ENCODE results near the gene TTC31. TPM values are rescaled to one million over a fixed set of nuclear protein-coding genes. Genes with fewer than 3 reads are reported as not detected.

TTC31 gene
- total and polyA plus RNA-seq, 2 experiments from 2014 or later, result 15.9 to 20.4 TPM

GRCh38 chr2:74524005-74524404, 41.1 kb downstream of the TTC31 start:
- Histone ChIP-seq H3K9ac (no peak overlapping the region), H3K9me2 (ENCODE audit: insufficient read depth) (no peaks in the 10 kb centered on the region), H3K9me3 (ENCODE audit: low read depth) (no peaks in the 10 kb centered on the region), H3F3A (ENCODE audit: insufficient read depth) (no peaks in the 10 kb centered on the region), H3K4me3 (no peak overlapping the region), H3K36me3 (ENCODE audit: low read depth) (0 out of 2 replicates have a peak, but pooled peaks cover 11% of the 10 kb centered on the region), H3K27ac (no peak overlapping the region), H3K4me2 (ENCODE audit: unreplicated experiment) (no peak overlapping the region), H3K4me1 (ENCODE audit: insufficient read depth) (peaks cover 7% of the 10 kb centered on the region), H3K79me2 (ENCODE audit: insufficient read depth) (peaks cover 23% of the 10 kb centered on the region), H3K27me3 (replicated peaks; ENCODE audit: insufficient read depth) (peaks cover 11% of the 10 kb centered on the region), H4K20me1 (ENCODE audit: insufficient read depth) (no peaks in the 10 kb centered on the region), H2AFZ (no peak overlapping the region)
- in situ Hi-C loops (cut with MboI), result no loop called here
- 60 to 63% methylated on average over 9 of the region's 9 CpGs for WGBS, 2 experiments (ENCODE audit: low coverage in 1 of 2, low lambda C conversion rate in 2 of 2, missing lambda C conversion rate in 2 of 2)
- no peak for TF ChIP-seq EZH2 (IDR thresholded peaks at IDR 0.05; ENCODE audit: insufficient read depth, poor library complexity, severe bottlenecking)
- TF ChIP-seq EZH2phosphoT487 (IDR thresholded peaks at IDR 0.05; ENCODE audit: insufficient read depth, low read depth), result no peak
- DNase-seq, result no peak

DNA sequence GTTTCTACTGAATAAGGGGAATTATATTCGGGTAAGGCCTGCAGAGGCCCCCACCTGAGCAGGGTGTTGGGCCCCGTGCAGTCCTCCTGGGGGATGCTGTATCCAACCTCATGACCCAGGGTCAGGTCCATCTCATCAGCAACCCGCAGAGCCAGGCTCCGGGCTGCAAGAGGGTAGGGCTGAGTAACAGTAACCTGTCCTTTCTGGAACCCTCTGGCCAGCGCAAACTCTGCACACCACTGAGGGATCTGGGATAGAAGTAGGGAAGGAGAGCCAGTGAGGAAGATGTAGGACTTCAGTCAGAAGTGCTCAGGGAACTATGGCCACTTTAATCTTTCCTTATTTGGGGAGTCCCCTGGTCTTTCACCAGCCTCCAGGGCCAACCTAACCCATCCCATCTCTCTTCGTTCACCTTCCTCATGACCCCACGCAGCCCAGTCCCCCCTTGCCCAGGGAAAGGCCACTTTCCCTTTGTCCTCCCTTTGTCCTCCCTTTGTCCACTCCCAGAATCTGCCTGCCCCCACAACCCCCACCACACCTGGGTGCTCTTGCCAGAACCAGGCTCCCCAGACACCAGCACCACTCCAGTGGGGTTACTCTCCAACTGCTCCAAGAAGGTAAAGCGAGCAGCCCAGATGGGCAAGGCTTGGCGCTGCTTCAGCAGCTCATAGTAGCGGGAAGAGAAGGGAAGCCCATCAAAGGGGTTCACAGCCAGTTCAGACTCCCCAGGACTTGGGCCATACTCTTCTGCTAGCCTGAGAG, 42.3 kb downstream of the TTC31 start:
- H3K9me3 ChIP-seq (ENCODE audit: low read depth), result no peaks in the 10 kb centered on the region
- no peak overlapping the region for H2AFZ ChIP-seq
- 79 to 80% methylated on average over 10 of the region's 10 CpGs for WGBS, 2 experiments (ENCODE audit: low coverage in 1 of 2, low lambda C conversion rate in 2 of 2, missing lambda C conversion rate in 2 of 2)
- H3K4me1 ChIP-seq (ENCODE audit: insufficient read depth), result peaks cover 7% of the 10 kb centered on the region
- no peaks in the 10 kb centered on the region for H3K9me2 ChIP-seq (ENCODE audit: insufficient read depth)
- no peak overlapping the region for H3K4me3 ChIP-seq
- H3K79me2 ChIP-seq (ENCODE audit: insufficient read depth), result peaks cover 30% of the 10 kb centered on the region
- no peaks in the 10 kb centered on the region for H3K27me3 ChIP-seq (replicated peaks; ENCODE audit: insufficient read depth)
- no peak overlapping the region for H3K4me2 ChIP-seq (ENCODE audit: unreplicated experiment)
- TF ChIP-seq EZH2 (IDR thresholded peaks at IDR 0.05; ENCODE audit: insufficient read depth, poor library complexity, severe bottlenecking) (no peak), EZH2phosphoT487 (IDR thresholded peaks at IDR 0.05; ENCODE audit: insufficient read depth, low read depth) (no peak)
- 0 out of 2 replicates have a peak, but pooled peaks cover 11% of the 10 kb centered on the region for H3K36me3 ChIP-seq (ENCODE audit: low read depth)
- no peak for DNase-seq
- no peaks in the 10 kb centered on the region for H3F3A ChIP-seq (ENCODE audit: insufficient read depth)
- H4K20me1 ChIP-seq (ENCODE audit: insufficient read depth), result no peaks in the 10 kb centered on the region
- no peak overlapping the region for H3K9ac ChIP-seq
- in situ Hi-C loops (cut with MboI), result no loop called here
- H3K27ac ChIP-seq, result no peak overlapping the region

DNA sequence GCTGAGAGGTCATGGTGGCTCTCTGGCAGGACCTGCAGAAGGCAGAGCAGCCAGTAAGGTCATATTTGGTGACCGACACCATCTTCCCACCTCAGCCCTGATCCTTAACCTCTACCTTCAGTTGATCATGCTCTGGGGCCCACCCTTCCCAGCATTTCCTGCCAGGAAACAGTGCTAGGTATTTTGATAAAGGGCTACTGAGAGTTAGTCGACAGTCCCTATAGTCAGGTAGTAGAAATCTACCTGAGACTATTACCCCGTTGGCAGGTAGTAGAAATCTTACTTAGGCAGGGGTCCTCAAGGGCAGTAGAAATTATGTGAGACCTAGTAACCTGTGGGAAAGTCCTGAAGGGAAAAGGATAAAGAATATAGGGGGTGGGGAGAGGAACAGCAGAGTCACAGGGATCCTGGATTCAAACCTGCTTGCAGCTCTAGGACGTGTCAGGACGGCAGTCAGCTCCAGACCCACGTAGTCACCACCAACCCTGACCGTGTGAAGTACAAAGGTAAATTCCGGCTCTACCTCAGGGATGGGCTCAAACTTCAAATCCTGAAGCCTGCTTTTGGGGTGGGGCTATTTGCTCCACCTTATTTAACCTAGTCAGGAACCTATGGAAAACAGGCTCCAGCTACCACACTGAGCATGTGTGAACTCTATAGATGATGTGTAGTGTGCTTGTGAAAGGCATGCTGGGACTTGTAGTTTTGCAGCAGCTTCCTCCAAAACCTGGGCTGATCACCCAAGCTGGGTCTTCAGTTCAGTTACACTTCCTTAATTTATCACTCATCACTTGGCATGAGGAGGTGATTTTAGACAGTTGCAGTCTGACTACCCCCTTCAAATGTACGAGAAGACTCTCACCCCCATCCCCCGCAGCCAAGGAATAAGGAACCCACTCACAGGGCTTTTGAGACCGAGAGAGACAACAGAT, 43.1 kb downstream of the TTC31 start, which contains the start of gene DQX1:
DQX1 (minus strand) TSS at position 515 of the 932 bp plus-strand sequence; CDS start at position 13, 502 bp downstream.
- Histone ChIP-seq H3K9me2 (ENCODE audit: insufficient read depth) (no peaks in the 10 kb centered on the region), H3K27ac (no peak within 1 kb of the TSS), H3K27me3 (replicated peaks; ENCODE audit: insufficient read depth) (no peaks in the 10 kb centered on the region), H3K4me3 (no peak within 1 kb of the TSS), H3F3A (ENCODE audit: insufficient read depth) (no peaks in the 10 kb centered on the region), H3K79me2 (ENCODE audit: insufficient read depth) (peaks cover 39% of the 10 kb centered on the region), H3K4me1 (ENCODE audit: insufficient read depth) (peaks cover 10% of the 10 kb centered on the region), H3K4me2 (ENCODE audit: unreplicated experiment) (no peak within 1 kb of the TSS), H3K36me3 (ENCODE audit: low read depth) (0 out of 2 replicates have a peak, but pooled peaks cover 11% of the 10 kb centered on the region), H3K9ac (no peak within 1 kb of the TSS), H2AFZ (no peak within 1 kb of the TSS), H3K9me3 (ENCODE audit: low read depth) (no peaks in the 10 kb centered on the region), H4K20me1 (ENCODE audit: insufficient read depth) (no peaks in the 10 kb centered on the region)
- DNase-seq, result peak; percentile 57
- in situ Hi-C loops (cut with MboI), result no loop called here
- TF ChIP-seq EZH2phosphoT487 (IDR thresholded peaks at IDR 0.05; ENCODE audit: insufficient read depth, low read depth), result no peak
- no peak for TF ChIP-seq EZH2 (IDR thresholded peaks at IDR 0.05; ENCODE audit: insufficient read depth, poor library complexity, severe bottlenecking)
- WGBS, 2 experiments (ENCODE audit: low coverage in 1 of 2, low lambda C conversion rate in 2 of 2, missing lambda C conversion rate in 2 of 2), result 87 to 89% methylated on average over 11 of the region's 11 CpGs

- Histone ChIP-seq H3K4me3 (no peak overlapping the region), H3K9ac (no peak overlapping the region), H3K4me2 (ENCODE audit: unreplicated experiment) (no peak overlapping the region), H3F3A (ENCODE audit: insufficient read depth) (peaks cover 5% of the 10 kb centered on the region; the same call in 1 of the 2 replicates), H3K27ac (no peak overlapping the region), H2AFZ (no peak overlapping the region), H3K9me2 (ENCODE audit: insufficient read depth) (no peaks in the 10 kb centered on the region), H3K27me3 (replicated peaks; ENCODE audit: insufficient read depth) (no peaks in the 10 kb centered on the region), H3K4me1 (ENCODE audit: insufficient read depth) (peaks cover 18% of the 10 kb centered on the region), H3K36me3 (ENCODE audit: low read depth) (0 out of 2 replicates have a peak, but pooled peaks cover 11% of the 10 kb centered on the region), H4K20me1 (ENCODE audit: insufficient read depth) (no peaks in the 10 kb centered on the region), H3K79me2 (ENCODE audit: insufficient read depth) (peaks cover 46% of the 10 kb centered on the region), H3K9me3 (ENCODE audit: low read depth) (no peaks in the 10 kb centered on the region)
- in situ Hi-C loops (cut with MboI), result no loop called here
- WGBS, 2 experiments (ENCODE audit: low coverage in 1 of 2, low lambda C conversion rate in 2 of 2, missing lambda C conversion rate in 2 of 2), result 93 to 95% methylated on average over 11 of the region's 11 CpGs
- TF ChIP-seq EZH2phosphoT487 (IDR thresholded peaks at IDR 0.05; ENCODE audit: insufficient read depth, low read depth) (no peak), EZH2 (IDR thresholded peaks at IDR 0.05; ENCODE audit: insufficient read depth, poor library complexity, severe bottlenecking) (no peak)
- DNase-seq, result no peak
Observed at GRCh38 chr2:74526649-74527230, 43.9 kb downstream of the TTC31 start.

All from GM23248 (cell line).